Small intestine (tissue), 7 donors: ENCODE results near the gene ROS1. TPM values are rescaled to one million over a fixed set of nuclear protein-coding genes. Genes with fewer than 3 reads are reported as not detected.
A peak's percentile ranks its signal among the peaks of the same experiment; 100 is the strongest.

Experiments
- DNase-seq, 2 donors: peaks; one replicate each; pipeline versions ENCODE4 v3.0.0 to v3.0.0-alpha.2; 2013
- FAIRE-seq: peaks from 2 replicates; lab custom pipeline; 2012; peaks lifted over from hg19 to GRCh38; lab: Jason Lieb, UNC
- H3K27ac ChIP-seq, 3 donors: one replicate each; pipeline ENCODE4 v1.5.1; 2013; ENCODE audit warnings: low read length in 2 of 3, mild to moderate bottlenecking in 2 of 3, control low read depth in 1 of 3, inconsistent platforms in 1 of 3, low read depth in 1 of 3, moderate library complexity in 1 of 3
- H3K27me3 ChIP-seq, 3 donors: one replicate each; pipeline ENCODE4 v1.6.1; 2013; ENCODE audit warnings: low read length in 3 of 3, inconsistent platforms in 1 of 3; ENCODE audit not compliant: control insufficient read depth in 3 of 3, insufficient read depth in 3 of 3
- H3K36me3 ChIP-seq, 3 donors: one replicate each; pipeline ENCODE4 v1.6.1; 2013; ENCODE audit warnings: low read length in 3 of 3, inconsistent platforms in 1 of 3, low read depth in 1 of 3, mild to moderate bottlenecking in 1 of 3, moderate library complexity in 1 of 3; ENCODE audit not compliant: control insufficient read depth in 3 of 3, insufficient read depth in 2 of 3
- H3K4me1 ChIP-seq, 3 donors: one replicate each; pipeline ENCODE4 v1.6.1; 2013; ENCODE audit warnings: low read length in 2 of 3, inconsistent platforms in 1 of 3, low read depth in 1 of 3, mild to moderate bottlenecking in 1 of 3, moderate library complexity in 1 of 3; ENCODE audit not compliant: control insufficient read depth in 3 of 3, insufficient read depth in 2 of 3
- H3K4me3 ChIP-seq, 3 donors: one replicate each; pipeline ENCODE4 v1.5.1; 2013; ENCODE audit warnings: low read length in 3 of 3, control low read depth in 1 of 3, inconsistent platforms in 1 of 3, low read depth in 1 of 3, mild to moderate bottlenecking in 1 of 3, moderate library complexity in 1 of 3
- H3K9me3 ChIP-seq, 2 donors: one replicate each; pipeline ENCODE4 v1.6.1; 2013; ENCODE audit warnings: low read depth in 1 of 2, low read length in 1 of 2; ENCODE audit not compliant: control insufficient read depth in 2 of 2, insufficient read depth in 1 of 2
- WGBS, 3 donors: extraction: QIAGEN DNeasy Blood & Tissue Kit; methylation state at CpG; one replicate each; pipeline ENCODE4 v1.1.7; 2013; 5-methylcytosine and 5-hydroxymethylcytosine counted together
- polyA plus RNA-seq, 4 donors: library from polyadenylated mRNA; stranded (reverse) in 3 of 4; unstranded in 1 of 4; fragments of 200-250 nt in 3 of 4; fragments of 120-200 nt in 1 of 4; gene quantifications; one replicate each; pipeline versions ENCODE4 v1.2.1 to v1.2.3, GENCODE V29; 2013
- donor health status: healthy with polysubstance abuse.
- donor health status: control.
- donor health status: control.
- donor health status: Bipolar disorder and iron deficiency.
- donor health status: healthy.

The ROS1 gene
- polyA plus RNA-seq, 4 donors: under 0.01 to 4.9 (median under 0.01) TPM; not detected in 1

DNA sequence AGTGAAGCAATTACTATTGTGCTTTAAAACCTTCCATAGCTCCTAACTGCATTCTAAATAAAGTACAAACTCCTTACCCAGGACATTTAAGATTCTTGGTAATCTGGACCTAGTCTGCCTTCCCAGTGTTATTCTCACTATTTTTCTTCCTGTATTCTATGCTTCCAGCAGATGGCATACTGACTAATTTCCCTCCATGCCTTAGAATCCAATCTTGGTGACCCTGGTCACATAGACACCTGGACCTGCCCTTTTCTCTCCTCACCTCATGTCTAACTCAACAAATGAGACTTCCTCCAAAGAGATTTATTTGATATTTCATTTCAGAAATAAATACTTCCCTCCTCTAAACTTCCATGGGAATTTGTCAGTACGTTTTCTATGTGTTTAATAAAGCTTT is 25.8 kb downstream of the ROS1 start:
- DNase-seq (peak; percentile 8 to 21), FAIRE-seq (no peak)
- Histone ChIP-seq H3K36me3 (no peaks in the 10 kb centered on the region), H3K4me3 (no peak overlapping the region), H3K27ac (no peak overlapping the region), H3K4me1 (no peaks in the 10 kb centered on the region), H3K27me3 (no peaks in the 10 kb centered on the region), H3K9me3 (no peaks in the 10 kb centered on the region)
- WGBS, 3 donors: 50 to 53% (median 52%) methylated on average over 1 of the region's 1 CpG

GRCh38 chr6:117399126-117399525 is 26.6 kb downstream of the ROS1 start:
- H3K9me3 ChIP-seq: no peaks in the 10 kb centered on the region
- 89 to 90% (median 90%) methylated on average over 5 of the region's 5 CpGs for WGBS, 3 donors

DNA sequence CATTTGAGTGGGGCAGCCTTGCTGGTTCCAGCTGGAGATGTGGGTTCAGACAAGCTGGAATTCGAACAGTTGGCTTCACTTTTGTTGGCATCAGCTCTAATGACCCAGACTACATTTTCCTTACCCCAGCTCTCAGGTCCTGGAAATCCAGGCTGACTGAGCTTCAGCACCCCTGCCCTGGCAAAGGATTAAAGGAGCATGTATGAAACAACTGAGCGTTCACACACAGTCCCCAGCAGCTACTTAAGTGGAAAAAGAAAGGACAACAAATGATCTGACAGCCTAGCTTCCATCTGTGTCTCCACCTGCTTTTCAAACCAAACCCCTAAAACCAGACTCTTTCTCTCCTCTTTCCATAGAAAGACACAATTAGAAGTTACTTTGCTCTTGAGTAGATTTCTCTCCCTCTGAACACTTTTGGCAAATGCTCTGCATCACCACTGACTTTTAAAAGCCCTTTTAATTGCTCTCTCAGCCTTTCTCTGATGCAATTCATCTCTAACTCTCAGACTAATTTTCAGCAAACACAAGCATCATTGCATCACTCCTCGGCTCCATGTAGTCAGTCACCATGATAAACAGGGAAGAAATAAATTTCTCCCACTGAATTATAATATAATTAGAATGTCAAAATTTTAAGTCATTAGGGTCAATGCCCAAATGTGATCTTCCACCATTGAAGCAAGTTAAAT is 28.1 kb downstream of the ROS1 start:
- Histone ChIP-seq H3K4me1 (no peaks in the 10 kb centered on the region), H3K9me3 (no peaks in the 10 kb centered on the region), H3K36me3 (no peaks in the 10 kb centered on the region), H3K27me3 (no peaks in the 10 kb centered on the region), H3K27ac (no peak overlapping the region), H3K4me3 (no peak overlapping the region)
- DNase-seq (no peak), FAIRE-seq (no peak)
- 57 to 71% (median 68%) methylated on average over 3 of the region's 3 CpGs for WGBS, 3 donors

More at GRCh38 chr6:117399126-117399525, 26.6 kb downstream of the ROS1 start:
- Histone ChIP-seq H3K27me3 (no peaks in the 10 kb centered on the region), H3K27ac (no peak overlapping the region), H3K4me1 (no peaks in the 10 kb centered on the region), H3K4me3 (no peak overlapping the region), H3K36me3 (no peaks in the 10 kb centered on the region)
- FAIRE-seq (no peak), DNase-seq (no peak)

GRCh38 chr6:117396228-117396627 is 29.5 kb downstream of the ROS1 start:
- no peak overlapping the region for H3K4me3 ChIP-seq
- no peak overlapping the region for H3K27ac ChIP-seq
- DNase-seq: no peak
- H3K9me3 ChIP-seq: no peaks in the 10 kb centered on the region
- no peaks in the 10 kb centered on the region for H3K4me1 ChIP-seq
- no peaks in the 10 kb centered on the region for H3K36me3 ChIP-seq
- no peak for FAIRE-seq
- WGBS, 3 donors: 28 to 33% (median 32%) methylated on average over 4 of the region's 4 CpGs
- no peaks in the 10 kb centered on the region for H3K27me3 ChIP-seq

DNA sequence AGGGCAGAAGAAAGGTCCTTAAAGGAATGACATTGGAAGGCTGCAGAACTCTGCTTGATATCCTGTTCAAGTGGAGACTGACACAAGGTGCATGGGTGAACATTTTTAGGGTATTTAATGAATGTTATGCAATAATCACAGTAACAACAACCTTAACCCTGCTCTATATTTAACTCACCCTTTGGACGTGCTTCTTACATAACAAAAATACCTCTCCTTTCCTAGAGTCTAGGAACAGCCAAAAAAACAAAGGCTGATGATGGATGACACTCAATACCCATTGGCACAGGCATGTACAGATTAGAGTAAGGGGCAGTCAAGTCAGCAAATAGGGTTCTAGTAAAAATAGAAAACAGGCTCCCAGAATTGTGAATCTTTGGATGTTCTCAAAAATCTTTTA is 30.6 kb downstream of the ROS1 start:
- no peak for FAIRE-seq
- DNase-seq: no peak
- Histone ChIP-seq H3K9me3 (no peaks in the 10 kb centered on the region), H3K27ac (no peak overlapping the region), H3K27me3 (no peaks in the 10 kb centered on the region), H3K4me3 (no peak overlapping the region), H3K36me3 (no peaks in the 10 kb centered on the region), H3K4me1 (peaks cover 0 to 2% (median 0%) of the 10 kb centered on the region in 3 donors)
- 30 to 57% (median 39%) methylated on average over 1 of the region's 1 CpG for WGBS, 3 donors

DNA sequence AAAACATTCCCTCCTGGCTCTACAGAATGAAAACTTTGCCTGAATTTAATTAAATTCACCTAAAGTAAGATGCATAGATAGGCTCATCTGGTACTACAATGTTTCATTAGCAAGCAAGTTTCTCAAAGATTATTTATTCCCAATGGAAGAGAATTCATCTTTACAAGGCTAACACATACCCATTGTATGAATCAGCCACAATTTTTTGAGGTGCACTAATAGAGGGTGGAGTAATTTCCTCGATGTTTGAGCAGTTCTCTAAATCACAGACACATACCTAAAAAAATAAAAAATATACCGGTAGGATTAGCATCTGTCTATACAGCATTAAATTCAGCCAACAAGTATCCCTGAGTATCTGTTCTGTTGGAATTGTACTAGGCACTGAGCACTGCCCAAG is 32.7 kb downstream of the ROS1 start:
- Histone ChIP-seq H3K27ac (no peak overlapping the region), H3K4me1 (peaks cover 0 to 11% (median 0%) of the 10 kb centered on the region in 3 donors), H3K9me3 (no peaks in the 10 kb centered on the region), H3K27me3 (no peaks in the 10 kb centered on the region), H3K36me3 (no peaks in the 10 kb centered on the region), H3K4me3 (no peak overlapping the region)
- FAIRE-seq: no peak
- WGBS, 3 donors: 81 to 89% (median 84%) methylated on average over 2 of the region's 2 CpGs
- DNase-seq: no peak

DNA sequence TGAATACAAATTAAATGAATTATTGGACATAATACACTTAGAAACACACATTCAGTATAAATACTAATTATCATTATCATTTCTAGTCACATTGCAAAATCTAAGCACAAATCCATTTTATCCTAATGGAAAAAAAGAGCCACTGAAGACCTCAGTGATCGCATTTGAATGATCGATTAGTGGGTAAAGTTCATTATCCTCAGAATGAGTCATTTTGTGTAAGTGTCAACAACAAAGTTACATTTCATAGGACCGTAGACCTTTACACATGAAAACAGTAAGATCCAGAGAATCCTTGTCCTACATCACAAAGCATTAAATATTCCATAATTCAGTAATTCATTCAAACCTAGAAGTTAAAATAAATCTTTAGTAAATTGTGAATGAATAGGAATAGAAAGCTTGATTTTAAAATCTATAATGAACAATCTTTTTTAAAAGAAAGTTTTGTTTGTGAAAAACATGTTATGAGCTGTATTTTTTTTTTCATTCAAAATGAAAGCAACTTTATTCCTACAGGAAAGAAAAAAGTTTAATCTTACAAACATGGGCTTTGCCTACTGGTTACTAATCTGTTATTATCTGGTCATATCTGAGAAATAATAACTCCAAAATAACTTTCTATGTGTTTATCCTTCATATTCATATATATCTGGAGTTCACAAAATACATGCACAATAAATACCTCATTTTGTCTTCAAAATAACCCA is 33.7 kb downstream of the ROS1 start:
- H3K9me3 ChIP-seq: no peaks in the 10 kb centered on the region
- peaks cover 0 to 11% (median 0%) of the 10 kb centered on the region in 3 donors for H3K4me1 ChIP-seq
- no peak overlapping the region for H3K4me3 ChIP-seq
- H3K36me3 ChIP-seq: no peaks in the 10 kb centered on the region
- DNase-seq: peak; percentile 18 to 22
- H3K27ac ChIP-seq: no peak overlapping the region
- no peak for FAIRE-seq
- WGBS, 3 donors: 29 to 45% (median 30%) methylated on average over 3 of the region's 3 CpGs
- no peaks in the 10 kb centered on the region for H3K27me3 ChIP-seq

- H3K4me1 ChIP-seq: peaks cover 0 to 11% (median 0%) of the 10 kb centered on the region in 3 donors
- H3K36me3 ChIP-seq: no peaks in the 10 kb centered on the region
- no peaks in the 10 kb centered on the region for H3K27me3 ChIP-seq
- peaks cover 0 to 4% of the 10 kb centered on the region in 2 donors for H3K9me3 ChIP-seq
- peak overlapping the region in 1 of 3 donors; percentile 59 for H3K27ac ChIP-seq
- FAIRE-seq (no peak), DNase-seq (peak; percentile 64 to 92)
- 51 to 72% (median 63%) methylated on average over 11 of the region's 11 CpGs for WGBS, 3 donors
- H3K4me3 ChIP-seq: no peak overlapping the region
Observed at GRCh38 chr6:117389227-117390057, 36.3 kb downstream of the ROS1 start.
